Peyer's patch (tissue), 4 donors: ENCODE measurements around the gene CBARP.

Experiments
- POLR2A ChIP-seq, 2 donors: fragments of 450-650 bp; IDR thresholded peaks; one replicate each; pipeline ENCODE4 v1.5.1; 2017; ENCODE audit warnings: antibody characterized with exemption in 2 of 2, mild to moderate bottlenecking in 2 of 2, moderate library complexity in 2 of 2
- TF ChIP-seq, protein P1 (sequence below), 6 experiments: fragments of 450-650 bp in 4 of 6; fragments of 200-600 bp in 2 of 6; sonication (generic) in 1 of 6; IDR thresholded peaks; one replicate each; pipeline ENCODE4 v1.5.1; 2017 to 2019; ENCODE audit warnings: antibody characterized with exemption in 6 of 6, mild to moderate bottlenecking in 3 of 6, moderate library complexity in 1 of 6

DNA sequence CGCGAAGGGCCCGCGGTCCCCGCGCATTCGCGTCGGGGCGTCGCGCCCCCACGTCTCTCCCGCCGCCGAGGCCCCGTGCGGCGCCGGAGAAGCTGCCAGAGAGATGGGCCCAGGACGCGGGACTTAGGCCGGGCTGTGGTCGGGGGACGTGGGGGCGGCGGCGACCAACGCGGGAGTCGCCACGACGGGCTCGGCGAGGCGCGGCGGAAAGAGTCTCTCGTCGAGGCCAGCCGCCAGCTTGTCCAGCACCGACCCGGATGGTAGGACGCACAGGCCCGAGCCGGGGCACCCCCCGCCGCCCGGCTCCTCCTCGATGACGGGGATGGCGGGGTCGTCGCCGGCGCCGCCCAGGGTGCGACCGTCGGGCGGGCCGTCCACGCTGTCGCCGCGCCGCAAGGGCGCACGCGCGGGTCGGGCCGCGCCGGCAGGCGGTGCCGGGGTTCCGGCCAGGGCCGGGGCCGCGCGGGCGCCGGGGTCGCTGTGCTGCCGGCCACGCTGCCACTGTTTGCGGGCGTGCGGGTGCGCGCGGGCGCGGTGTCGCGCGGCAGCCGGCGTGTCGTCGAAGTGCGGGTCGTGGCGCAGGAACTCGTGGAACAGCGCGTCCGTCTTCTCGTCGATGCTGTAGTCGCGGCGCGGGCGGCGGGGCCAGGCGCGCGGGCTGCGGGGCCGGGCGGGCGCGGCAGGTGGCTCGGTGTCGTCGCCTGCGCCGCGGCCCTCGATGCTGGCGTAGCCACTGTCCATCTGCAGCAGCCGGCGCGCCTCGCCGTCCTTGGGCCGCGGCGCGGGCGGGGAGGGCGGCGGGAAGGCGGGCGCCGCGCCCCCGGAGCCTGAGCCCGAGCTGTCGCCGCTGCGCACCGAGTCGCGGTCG is 8.5 kb downstream of the CBARP start:
- no peak for TF ChIP-seq POLR2A (IDR thresholded peaks at IDR 0.05)
- TF ChIP-seq, protein P1, sequence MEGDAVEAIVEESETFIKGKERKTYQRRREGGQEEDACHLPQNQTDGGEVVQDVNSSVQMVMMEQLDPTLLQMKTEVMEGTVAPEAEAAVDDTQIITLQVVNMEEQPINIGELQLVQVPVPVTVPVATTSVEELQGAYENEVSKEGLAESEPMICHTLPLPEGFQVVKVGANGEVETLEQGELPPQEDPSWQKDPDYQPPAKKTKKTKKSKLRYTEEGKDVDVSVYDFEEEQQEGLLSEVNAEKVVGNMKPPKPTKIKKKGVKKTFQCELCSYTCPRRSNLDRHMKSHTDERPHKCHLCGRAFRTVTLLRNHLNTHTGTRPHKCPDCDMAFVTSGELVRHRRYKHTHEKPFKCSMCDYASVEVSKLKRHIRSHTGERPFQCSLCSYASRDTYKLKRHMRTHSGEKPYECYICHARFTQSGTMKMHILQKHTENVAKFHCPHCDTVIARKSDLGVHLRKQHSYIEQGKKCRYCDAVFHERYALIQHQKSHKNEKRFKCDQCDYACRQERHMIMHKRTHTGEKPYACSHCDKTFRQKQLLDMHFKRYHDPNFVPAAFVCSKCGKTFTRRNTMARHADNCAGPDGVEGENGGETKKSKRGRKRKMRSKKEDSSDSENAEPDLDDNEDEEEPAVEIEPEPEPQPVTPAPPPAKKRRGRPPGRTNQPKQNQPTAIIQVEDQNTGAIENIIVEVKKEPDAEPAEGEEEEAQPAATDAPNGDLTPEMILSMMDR (IDR thresholded peaks at IDR 0.05): no peak
